ENCODE data around the gene ITGA6. TPM values are rescaled to one million over a fixed set of nuclear protein-coding genes. Genes with fewer than 3 reads are reported as not detected.

The ITGA6 gene
- total RNA-seq, 1 experiment from 2014 or later: 93.1 TPM

DNA sequence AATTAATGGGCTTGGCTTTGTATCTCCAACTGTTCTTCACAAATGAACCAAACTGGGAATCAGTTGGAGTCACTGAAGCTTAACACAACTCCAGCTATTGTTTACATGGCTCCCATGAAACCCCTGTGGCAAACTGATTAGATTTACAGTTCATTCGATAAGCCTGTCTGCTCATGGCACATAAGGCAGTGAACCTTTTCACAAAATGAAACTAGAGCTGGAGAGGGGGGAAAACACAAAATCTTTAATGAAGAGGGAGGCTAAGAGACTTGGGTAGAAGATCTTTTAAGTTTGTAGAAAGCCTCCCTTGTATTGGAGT is 11.6 kb upstream of the ITGA6 start:
- H4K20me1 ChIP-seq (ENCODE audit: insufficient read depth): no peaks in the 10 kb centered on the region
- ChIA-PET CTCF (no interaction called here), RAD21 (ENCODE audit: low non-redundant PET in 1 of 2, low total read pairs in 2 of 2, uncharacterized antibody in 2 of 2, unreplicated experiment in 2 of 2) (no interaction called here), POLR2A (interaction anchor here (1.8 kb wide), 1 partner anchor 11 kb away, joined by 5 read pairs; the partner anchor contains the start of gene ITGA6)
- H3K4me3 ChIP-seq (replicated peaks in 1 of 2; ENCODE audit: low read depth in 1 of 2, low read length in 2 of 2): no peak overlapping the region
- no peaks in the 10 kb centered on the region for H3K79me2 ChIP-seq (ENCODE audit: insufficient read depth, low read length)
- H3K4me2 ChIP-seq (ENCODE audit: low read length): no peak overlapping the region
- no peaks in the 10 kb centered on the region for H3K27me3 ChIP-seq (ENCODE audit: insufficient read depth, low read length)
- H3K9me3 ChIP-seq (ENCODE audit: control insufficient read depth in 1 of 2, insufficient read depth in 1 of 2, low read depth in 1 of 2, low read length in 2 of 2): no peaks in the 10 kb centered on the region
- TF ChIP-seq ZNF274 (IDR thresholded peaks at IDR 0.05; ENCODE audit: low read depth, low read length) (no peak), CBX3 (IDR thresholded peaks at IDR 0.05; ENCODE audit: low read depth) (no peak), RAD21 (IDR thresholded peaks at IDR 0.05; ENCODE audit: low read depth) (no peak), POLR2A (IDR thresholded peaks at IDR 0.05; ENCODE audit: borderline replicate concordance, extremely low read depth, insufficient read depth, insufficient read length) (no peak), ZFX (IDR thresholded peaks at IDR 0.05) (no peak), SIN3A (IDR thresholded peaks at IDR 0.05; ENCODE audit: low read depth) (no peak), EZH2 (IDR thresholded peaks at IDR 0.05) (no peak), JUND (IDR thresholded peaks at IDR 0.05) (no peak)
- TF ChIP-seq, protein P1, sequence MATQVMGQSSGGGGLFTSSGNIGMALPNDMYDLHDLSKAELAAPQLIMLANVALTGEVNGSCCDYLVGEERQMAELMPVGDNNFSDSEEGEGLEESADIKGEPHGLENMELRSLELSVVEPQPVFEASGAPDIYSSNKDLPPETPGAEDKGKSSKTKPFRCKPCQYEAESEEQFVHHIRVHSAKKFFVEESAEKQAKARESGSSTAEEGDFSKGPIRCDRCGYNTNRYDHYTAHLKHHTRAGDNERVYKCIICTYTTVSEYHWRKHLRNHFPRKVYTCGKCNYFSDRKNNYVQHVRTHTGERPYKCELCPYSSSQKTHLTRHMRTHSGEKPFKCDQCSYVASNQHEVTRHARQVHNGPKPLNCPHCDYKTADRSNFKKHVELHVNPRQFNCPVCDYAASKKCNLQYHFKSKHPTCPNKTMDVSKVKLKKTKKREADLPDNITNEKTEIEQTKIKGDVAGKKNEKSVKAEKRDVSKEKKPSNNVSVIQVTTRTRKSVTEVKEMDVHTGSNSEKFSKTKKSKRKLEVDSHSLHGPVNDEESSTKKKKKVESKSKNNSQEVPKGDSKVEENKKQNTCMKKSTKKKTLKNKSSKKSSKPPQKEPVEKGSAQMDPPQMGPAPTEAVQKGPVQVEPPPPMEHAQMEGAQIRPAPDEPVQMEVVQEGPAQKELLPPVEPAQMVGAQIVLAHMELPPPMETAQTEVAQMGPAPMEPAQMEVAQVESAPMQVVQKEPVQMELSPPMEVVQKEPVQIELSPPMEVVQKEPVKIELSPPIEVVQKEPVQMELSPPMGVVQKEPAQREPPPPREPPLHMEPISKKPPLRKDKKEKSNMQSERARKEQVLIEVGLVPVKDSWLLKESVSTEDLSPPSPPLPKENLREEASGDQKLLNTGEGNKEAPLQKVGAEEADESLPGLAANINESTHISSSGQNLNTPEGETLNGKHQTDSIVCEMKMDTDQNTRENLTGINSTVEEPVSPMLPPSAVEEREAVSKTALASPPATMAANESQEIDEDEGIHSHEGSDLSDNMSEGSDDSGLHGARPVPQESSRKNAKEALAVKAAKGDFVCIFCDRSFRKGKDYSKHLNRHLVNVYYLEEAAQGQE (IDR thresholded peaks at IDR 0.05; ENCODE audit: low read depth): no peak
- TF ChIP-seq, protein P2, sequence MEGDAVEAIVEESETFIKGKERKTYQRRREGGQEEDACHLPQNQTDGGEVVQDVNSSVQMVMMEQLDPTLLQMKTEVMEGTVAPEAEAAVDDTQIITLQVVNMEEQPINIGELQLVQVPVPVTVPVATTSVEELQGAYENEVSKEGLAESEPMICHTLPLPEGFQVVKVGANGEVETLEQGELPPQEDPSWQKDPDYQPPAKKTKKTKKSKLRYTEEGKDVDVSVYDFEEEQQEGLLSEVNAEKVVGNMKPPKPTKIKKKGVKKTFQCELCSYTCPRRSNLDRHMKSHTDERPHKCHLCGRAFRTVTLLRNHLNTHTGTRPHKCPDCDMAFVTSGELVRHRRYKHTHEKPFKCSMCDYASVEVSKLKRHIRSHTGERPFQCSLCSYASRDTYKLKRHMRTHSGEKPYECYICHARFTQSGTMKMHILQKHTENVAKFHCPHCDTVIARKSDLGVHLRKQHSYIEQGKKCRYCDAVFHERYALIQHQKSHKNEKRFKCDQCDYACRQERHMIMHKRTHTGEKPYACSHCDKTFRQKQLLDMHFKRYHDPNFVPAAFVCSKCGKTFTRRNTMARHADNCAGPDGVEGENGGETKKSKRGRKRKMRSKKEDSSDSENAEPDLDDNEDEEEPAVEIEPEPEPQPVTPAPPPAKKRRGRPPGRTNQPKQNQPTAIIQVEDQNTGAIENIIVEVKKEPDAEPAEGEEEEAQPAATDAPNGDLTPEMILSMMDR (IDR thresholded peaks at IDR 0.05 in 2 of 3, conservative IDR thresholded peaks at IDR 0.05 in 1 of 3; ENCODE audit: borderline replicate concordance in 1 of 3, insufficient read depth in 1 of 3, low read depth in 2 of 3, low read length in 2 of 3): no peak
- BruUV-seq (replicated peaks): no TSS peak
- ATAC-seq (no peak), DNase-seq (ENCODE audit: low read depth, low spot score) (no peak)
- no peak overlapping the region for H2AFZ ChIP-seq (ENCODE audit: low read depth, low read length, poor library complexity, severe bottlenecking)
- H3K27ac ChIP-seq (ENCODE audit: low read depth, low read length): no peak overlapping the region
- H3K9ac ChIP-seq (ENCODE audit: low read length): no peak overlapping the region
- intact Hi-C loops (cut with micrococcal nuclease): no loop called here
- H3K36me3 ChIP-seq (ENCODE audit: control insufficient read depth in 1 of 2, insufficient read depth in 2 of 2, low read length in 2 of 2): no peaks in the 10 kb centered on the region
- H3K9me2 ChIP-seq (ENCODE audit: insufficient read depth): no peaks in the 10 kb centered on the region
- H3K4me1 ChIP-seq (ENCODE audit: control insufficient read depth in 1 of 2, insufficient read depth in 2 of 2, low read length in 2 of 2): no peaks in the 10 kb centered on the region; a peak in 1 of 4 replicates

All from HCT116 (cell line).